ENCODE data around the gene MARCHF10. TPM values are rescaled to one million over a fixed set of nuclear protein-coding genes. Genes with fewer than 3 reads are reported as not detected.

MARCHF10 gene
- polyA plus RNA-seq, 1 donor from 2014 or later = 0.27 TPM

DNA sequence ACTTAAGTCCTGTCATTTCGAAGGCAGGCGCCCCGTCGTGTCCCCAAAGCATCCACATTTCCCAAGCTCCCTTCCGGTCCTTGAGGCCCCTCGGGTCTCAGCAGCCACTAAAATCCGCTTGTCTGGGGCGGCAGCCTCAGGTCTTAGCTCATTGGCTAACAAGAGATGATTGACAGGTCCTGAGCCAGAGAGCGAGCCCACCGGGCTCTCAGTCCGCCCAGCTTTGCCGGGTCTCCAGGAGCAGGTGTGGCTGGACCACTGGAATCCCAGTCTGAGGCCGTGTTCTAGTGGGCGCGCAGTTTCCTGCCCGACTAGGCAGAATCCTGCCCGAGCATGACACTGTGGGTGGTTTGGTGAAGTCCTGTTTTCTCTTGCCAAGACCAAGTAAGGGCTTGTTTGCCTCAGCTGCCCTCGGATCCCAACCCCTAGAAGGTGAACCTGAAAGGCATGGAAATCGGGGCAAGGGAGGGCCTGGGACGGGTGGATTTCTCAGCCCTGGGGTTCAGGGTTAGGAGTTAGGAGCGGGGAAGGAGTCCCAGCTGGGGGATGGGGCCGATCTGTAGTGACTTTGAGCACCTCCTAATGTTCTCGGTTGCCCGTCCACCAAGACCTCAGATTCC lies 137.8 kb downstream of the MARCHF10 start:
- Histone ChIP-seq H4K20me1 (ENCODE audit: insufficient read depth) (no peaks in the 10 kb centered on the region), H2AFZ (ENCODE audit: low read depth, low read length) (no peak overlapping the region), H3K4me2 (ENCODE audit: low read length) (no peak overlapping the region), H3K36me3 (ENCODE audit: insufficient read depth, low read length) (no peaks in the 10 kb centered on the region), H3K4me3 (ENCODE audit: low read length) (no peak overlapping the region), H3K79me2 (replicated peaks; ENCODE audit: insufficient read depth, low read length) (no peaks in the 10 kb centered on the region), H3F3A (ENCODE audit: insufficient read depth, low read length, poor library complexity, severe bottlenecking) (no peaks in the 10 kb centered on the region), H3K9ac (ENCODE audit: low read length) (no peak overlapping the region), H3K27me3 (ENCODE audit: insufficient read depth, low read depth, low read length) (no peaks in the 10 kb centered on the region), H3K9me3 (ENCODE audit: low read length) (no peaks in the 10 kb centered on the region), H3K27ac (ENCODE audit: low read length) (no peak overlapping the region), H3K9me2 (ENCODE audit: insufficient read depth, low read length) (no peaks in the 10 kb centered on the region)
- TF ChIP-seq MXI1 (conservative IDR thresholded peaks at IDR 0.05; ENCODE audit: poor library complexity, severe bottlenecking) (no peak), EP300 (conservative IDR thresholded peaks at IDR 0.05; ENCODE audit: poor library complexity, severe bottlenecking) (no peak), TAF1 (IDR thresholded peaks at IDR 0.05; ENCODE audit: low read depth) (no peak), SMC3 (conservative IDR thresholded peaks at IDR 0.05; ENCODE audit: poor library complexity) (no peak)
- TF ChIP-seq, protein P1, sequence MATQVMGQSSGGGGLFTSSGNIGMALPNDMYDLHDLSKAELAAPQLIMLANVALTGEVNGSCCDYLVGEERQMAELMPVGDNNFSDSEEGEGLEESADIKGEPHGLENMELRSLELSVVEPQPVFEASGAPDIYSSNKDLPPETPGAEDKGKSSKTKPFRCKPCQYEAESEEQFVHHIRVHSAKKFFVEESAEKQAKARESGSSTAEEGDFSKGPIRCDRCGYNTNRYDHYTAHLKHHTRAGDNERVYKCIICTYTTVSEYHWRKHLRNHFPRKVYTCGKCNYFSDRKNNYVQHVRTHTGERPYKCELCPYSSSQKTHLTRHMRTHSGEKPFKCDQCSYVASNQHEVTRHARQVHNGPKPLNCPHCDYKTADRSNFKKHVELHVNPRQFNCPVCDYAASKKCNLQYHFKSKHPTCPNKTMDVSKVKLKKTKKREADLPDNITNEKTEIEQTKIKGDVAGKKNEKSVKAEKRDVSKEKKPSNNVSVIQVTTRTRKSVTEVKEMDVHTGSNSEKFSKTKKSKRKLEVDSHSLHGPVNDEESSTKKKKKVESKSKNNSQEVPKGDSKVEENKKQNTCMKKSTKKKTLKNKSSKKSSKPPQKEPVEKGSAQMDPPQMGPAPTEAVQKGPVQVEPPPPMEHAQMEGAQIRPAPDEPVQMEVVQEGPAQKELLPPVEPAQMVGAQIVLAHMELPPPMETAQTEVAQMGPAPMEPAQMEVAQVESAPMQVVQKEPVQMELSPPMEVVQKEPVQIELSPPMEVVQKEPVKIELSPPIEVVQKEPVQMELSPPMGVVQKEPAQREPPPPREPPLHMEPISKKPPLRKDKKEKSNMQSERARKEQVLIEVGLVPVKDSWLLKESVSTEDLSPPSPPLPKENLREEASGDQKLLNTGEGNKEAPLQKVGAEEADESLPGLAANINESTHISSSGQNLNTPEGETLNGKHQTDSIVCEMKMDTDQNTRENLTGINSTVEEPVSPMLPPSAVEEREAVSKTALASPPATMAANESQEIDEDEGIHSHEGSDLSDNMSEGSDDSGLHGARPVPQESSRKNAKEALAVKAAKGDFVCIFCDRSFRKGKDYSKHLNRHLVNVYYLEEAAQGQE (IDR thresholded peaks at IDR 0.05; ENCODE audit: borderline replicate concordance) = no peak

DNA sequence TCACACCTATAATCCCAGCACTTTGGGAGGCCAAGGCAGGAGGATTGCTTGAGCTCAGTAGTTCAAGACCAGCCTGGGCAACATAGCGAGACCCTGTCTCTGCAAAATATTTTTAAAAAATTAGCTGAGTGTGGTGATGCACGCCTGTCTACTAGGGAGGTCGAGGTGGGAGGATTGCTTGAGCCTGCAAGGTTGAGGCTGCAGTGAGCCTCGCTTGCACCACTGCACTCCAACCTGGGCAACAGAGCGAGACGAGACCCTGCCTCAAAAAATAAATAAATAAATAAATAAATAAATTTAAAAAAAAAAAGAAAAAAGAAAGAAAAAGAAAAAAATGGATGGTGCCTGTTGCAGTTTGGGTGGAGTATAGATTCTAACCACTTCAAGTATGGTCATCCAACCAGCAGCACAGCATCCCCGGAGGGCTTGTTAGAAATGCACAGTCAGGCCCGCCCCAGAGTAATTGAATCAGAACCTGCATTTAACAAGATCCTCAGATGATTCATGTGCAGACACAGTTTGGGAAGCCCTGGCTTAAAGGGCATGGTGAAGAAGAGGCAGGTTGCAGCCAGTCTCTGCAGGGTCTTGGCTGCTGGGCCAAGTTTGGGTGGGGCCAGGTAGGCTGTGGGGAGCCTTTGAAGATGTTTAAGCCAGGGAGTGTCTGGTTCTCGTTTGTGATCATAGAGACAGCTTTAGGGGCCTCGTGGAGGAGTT lies 139.9 kb downstream of the MARCHF10 start:
- Histone ChIP-seq H3K4me3 (ENCODE audit: low read length) (no peak overlapping the region), H3K79me2 (replicated peaks; ENCODE audit: insufficient read depth, low read length) (no peaks in the 10 kb centered on the region), H4K20me1 (ENCODE audit: insufficient read depth) (no peaks in the 10 kb centered on the region), H2AFZ (ENCODE audit: low read depth, low read length) (no peak overlapping the region), H3K9ac (ENCODE audit: low read length) (no peak overlapping the region), H3F3A (ENCODE audit: insufficient read depth, low read length, poor library complexity, severe bottlenecking) (no peaks in the 10 kb centered on the region), H3K36me3 (ENCODE audit: insufficient read depth, low read length) (no peaks in the 10 kb centered on the region), H3K27ac (ENCODE audit: low read length) (no peak overlapping the region), H3K4me2 (ENCODE audit: low read length) (no peak overlapping the region), H3K27me3 (ENCODE audit: insufficient read depth, low read depth, low read length) (no peaks in the 10 kb centered on the region), H3K9me2 (ENCODE audit: insufficient read depth, low read length) (no peaks in the 10 kb centered on the region), H3K9me3 (ENCODE audit: low read length) (no peaks in the 10 kb centered on the region)
- no peak for TF ChIP-seq SMC3 (conservative IDR thresholded peaks at IDR 0.05; ENCODE audit: poor library complexity)
- no peak for TF ChIP-seq EZH2 (IDR thresholded peaks at IDR 0.05; ENCODE audit: borderline replicate concordance, insufficient read depth, low read length, poor library complexity, severe bottlenecking)
- TF ChIP-seq, protein P1 (IDR thresholded peaks at IDR 0.05; ENCODE audit: borderline replicate concordance) = no peak

All from neural cell (in vitro differentiated cells).